HG03064 (cell line): Measurements from ENCODE around the gene RERGL.
"Not testable (repeated sequence)": the region's sequence is repeated elsewhere in the genome, so short reads cannot be mapped to it uniquely, and the experiment has no call there.

Source experiments
- ATAC-seq: cut with Tn5 transposase; IDR thresholded peaks from one replicate; pipeline ENCODE4 v1.9.1; 2021; ENCODE audit warnings: low read depth; ENCODE audit not compliant: unreplicated experiment

RERGL gene

GRCh38 chr12:18040060-18040742 lies 49.8 kb downstream of the RERGL start:
- ATAC-seq = not testable (repeated sequence)
